Endothelial cell of umbilical vein (primary cell): ENCODE measurements around the gene MGAT1. TPM values are rescaled to one million over a fixed set of nuclear protein-coding genes. Genes with fewer than 3 reads are reported as not detected.

ENCODE experiments used
- BruUV-seq: library from RNA; stranded (reverse); fragments of 400-500 nt; replicated peaks from 2 replicates; lab custom pipeline; 2021; lab: Mats Ljungman, UMichigan
- CTCF ChIA-PET: fragments of 300-600, 350-600 bp; sonication (Branson Sonifier 250); formaldehyde crosslinking; loops from one replicate; lab custom pipeline; 2021; ENCODE audit warnings: antibody characterized with exemption, inconsistent platforms; lab: Charles Lee
- POLR2A ChIA-PET: fragments of 300-600, 350-600 bp; sonication (Branson Sonifier 250); formaldehyde crosslinking; loops from one replicate; lab custom pipeline; 2021; ENCODE audit warnings: antibody characterized with exemption, inconsistent platforms; lab: Charles Lee
- DNase-seq: peaks from one replicate; pipeline ENCODE4 v3.0.0-alpha.2; 2011; ENCODE audit warnings: low read depth, low spot score
- FAIRE-seq: peaks from 2 replicates; lab custom pipeline; 2011; peaks lifted over from hg19 to GRCh38; lab: Jason Lieb, UNC
- H2AFZ ChIP-seq: 2 replicates; pipeline ENCODE4 v1.6.0; 2012; ENCODE audit warnings: low read depth, low read length, control low read depth, inconsistent platforms
- H3K27ac ChIP-seq: 2 replicates; pipeline ENCODE4 v1.5.1; 2011; ENCODE audit warnings: low read depth, mild to moderate bottlenecking, control low read depth, low read length, moderate library complexity; ENCODE audit not compliant: insufficient read depth
- H3K27me3 ChIP-seq, 2 experiments: 2 replicates each; pipeline versions ENCODE4 v1.6.0 to v1.6.1; 2011; ENCODE audit warnings: low read length in 2 of 2, mixed read lengths in 1 of 2; ENCODE audit not compliant: control insufficient read depth in 2 of 2, insufficient read depth in 2 of 2
- H3K36me3 ChIP-seq, 2 experiments: 2 replicates in 1 of 2; 3 replicates in 1 of 2; pipeline ENCODE4 v1.5.1; 2011; ENCODE audit warnings: low read length in 2 of 2, mild to moderate bottlenecking in 1 of 2, moderate library complexity in 1 of 2; ENCODE audit not compliant: control insufficient read depth in 2 of 2, insufficient read depth in 2 of 2; ENCODE audit errors: extremely low read depth in 1 of 2
- H3K4me1 ChIP-seq: 3 replicates; pipeline ENCODE4 v1.5.1; 2011; ENCODE audit warnings: mild to moderate bottlenecking, low read length; ENCODE audit not compliant: control insufficient read depth, insufficient read depth; ENCODE audit errors: extremely low read depth
- H3K4me2 ChIP-seq: 2 replicates; pipeline ENCODE4 v1.6.1; 2011; ENCODE audit warnings: low read length, control low read depth, mixed read lengths; ENCODE audit not compliant: insufficient read depth
- H3K4me3 ChIP-seq, 3 experiments: fragments of 200-600 bp in 1 of 3; sonication (generic), shearing (Covaris generic) in 1 of 3; replicated peaks in 1 of 3; 2 replicates each; pipeline ENCODE4 v1.5.1; 2011 to 2016; ENCODE audit warnings: control low read depth in 3 of 3, low read length in 3 of 3, mild to moderate bottlenecking in 2 of 3, inconsistent platforms in 1 of 3, low read depth in 1 of 3, moderate library complexity in 1 of 3; ENCODE audit not compliant: insufficient read depth in 1 of 3
- H3K79me2 ChIP-seq: 2 replicates; pipeline ENCODE4 v1.6.0; 2012; ENCODE audit warnings: low read length, inconsistent platforms; ENCODE audit not compliant: control insufficient read depth, insufficient read depth
- H3K9ac ChIP-seq: replicated peaks from 2 replicates; pipeline ENCODE3; 2011; ENCODE audit warnings: low read length, control low read depth; ENCODE audit not compliant: insufficient read depth; ENCODE audit errors: extremely low read depth
- H3K9me1 ChIP-seq: replicated peaks from 3 replicates; pipeline ENCODE4 v1.6.0; 2011; ENCODE audit warnings: mild to moderate bottlenecking, low read length; ENCODE audit not compliant: control insufficient read depth, insufficient read depth; ENCODE audit errors: extremely low read depth
- H3K9me3 ChIP-seq: replicated peaks from 2 replicates; pipeline ENCODE4 v1.5.1; 2012; ENCODE audit warnings: low read length, inconsistent platforms; ENCODE audit not compliant: control insufficient read depth, insufficient read depth
- H4K20me1 ChIP-seq: replicated peaks from 2 replicates; pipeline ENCODE3; 2011; ENCODE audit warnings: mild to moderate bottlenecking, low read length; ENCODE audit not compliant: control insufficient read depth, insufficient read depth; ENCODE audit errors: extremely low read depth
- CTCF ChIP-seq, 2 donors: IDR thresholded peaks; 1 replicate in 1 of 2; 2 replicates in 1 of 2; pipeline ENCODE4 v1.5.1; 2011; ENCODE audit warnings: low read length in 2 of 2, mild to moderate bottlenecking in 2 of 2, moderate library complexity in 2 of 2, control low read depth in 1 of 2, inconsistent platforms in 1 of 2, low read depth in 1 of 2; ENCODE audit not compliant: insufficient read depth in 1 of 2; ENCODE audit errors: extremely low read depth in 1 of 2
- FOS ChIP-seq: IDR thresholded peaks from 2 replicates; pipeline ENCODE4 v1.6.1; 2011; ENCODE audit warnings: mild to moderate bottlenecking, low read length, moderate library complexity, borderline replicate concordance; ENCODE audit not compliant: insufficient read depth
- GATA2 ChIP-seq: IDR thresholded peaks from 2 replicates; pipeline ENCODE4 v1.7.0; 2011; ENCODE audit warnings: low read depth, mild to moderate bottlenecking, moderate library complexity, mixed read lengths, low read length; ENCODE audit not compliant: insufficient read length, insufficient read depth
- dilution Hi-C: fragments of 300-500 bp; cut with MboI; formaldehyde crosslinking; loops from one replicate; pipeline ENCODE4 v1.15.0; 2019; ENCODE audit warnings: low sequenced_read_pairs; ENCODE audit not compliant: extremely low pct_ligation_motif_present
- intact Hi-C: fragments of 100-400 bp; cut with micrococcal nuclease; formaldehyde crosslinking; loops from one replicate; pipeline ENCODE4 v1.10.0; 2022
- polyA plus RNA-seq, 4 experiments: library from polyadenylated mRNA; depleted of rRNA in 3 of 4; stranded (reverse) in 3 of 4; unstranded in 1 of 4; fragments of >200 nt; gene quantifications; 2 replicates each; pipeline versions ENCODE4 v1.2.1 to v1.2.3, GENCODE V29; 2011 to 2012; ENCODE audit warnings: missing spikeins in 1 of 4
- total RNA-seq: library from RNA; stranded (reverse); gene quantifications from 2 replicates; pipeline ENCODE4 v1.2.3, GENCODE V29; 2021

Gene MGAT1
- total and polyA plus RNA-seq, 2 donors (not counting 3 experiments of a cell fraction or from before 2014, with no cell fraction given) = 123 to 126 TPM

- peaks cover 41% of the 10 kb centered on the region for H3K4me1 ChIP-seq
- no peaks in the 10 kb centered on the region for H3K9me1 ChIP-seq
- peak overlapping the region; percentile 88 for H3K27ac ChIP-seq
- peaks cover 11% of the 10 kb centered on the region for H3K79me2 ChIP-seq
- peak overlapping the region; percentile 89 for H2AFZ ChIP-seq
- intact Hi-C loops = loop anchor here (1.0 to 5.0 kb wide), 4 partner anchors 9 to 164 kb away; partner anchors contain the start of genes FLT4, MGAT1 and ZFP62
- H3K9me3 ChIP-seq = no peaks in the 10 kb centered on the region
- BruUV-seq = TSS peak; percentile 62
- POLR2A ChIA-PET = interaction anchor here (1.1 to 1.5 kb wide), 2 partner anchors 9 to 50 kb away, joined by 3 to 6 read pairs; partner anchors contain the start of gene ZFP62
- CTCF ChIA-PET = interaction anchor here (0.8 to 2.5 kb wide), 3 partner anchors 20 to 58 kb away, joined by 3 to 14 read pairs (median 5); no protein-coding TSS in a partner anchor
- peak overlapping the region; percentile 43 to 72 (median 60) for H3K4me3 ChIP-seq
- FAIRE-seq (no peak), DNase-seq (no peak)
- dilution Hi-C loops = no loop called here
- H3K27me3 ChIP-seq = no peaks in the 10 kb centered on the region
- TF ChIP-seq CTCF (IDR thresholded peaks at IDR 0.05; ENCODE audit: extremely low read depth in 1 of 2, insufficient read depth in 1 of 2, low read depth in 1 of 2, low read length in 2 of 2) (no peak), FOS (no peak), GATA2 (no peak)
- peak overlapping the region; percentile 82 for H3K4me2 ChIP-seq
- H3K36me3 ChIP-seq = no peaks in the 10 kb centered on the region
- H3K9ac ChIP-seq = peak overlapping the region; percentile 77
- no peaks in the 10 kb centered on the region for H4K20me1 ChIP-seq
These were observed 8.5 kb upstream of the MGAT1 start for GRCh38 chr5:180810959-180811622.
